HG02763 (cell line): ENCODE measurements around the gene HBD.

Experiments
- ATAC-seq: cut with Tn5 transposase; IDR thresholded peaks from one replicate; pipeline ENCODE4 v1.9.1; 2021; ENCODE audit warnings: mild to moderate bottlenecking, moderate library complexity; ENCODE audit not compliant: unreplicated experiment

The HBD gene

DNA sequence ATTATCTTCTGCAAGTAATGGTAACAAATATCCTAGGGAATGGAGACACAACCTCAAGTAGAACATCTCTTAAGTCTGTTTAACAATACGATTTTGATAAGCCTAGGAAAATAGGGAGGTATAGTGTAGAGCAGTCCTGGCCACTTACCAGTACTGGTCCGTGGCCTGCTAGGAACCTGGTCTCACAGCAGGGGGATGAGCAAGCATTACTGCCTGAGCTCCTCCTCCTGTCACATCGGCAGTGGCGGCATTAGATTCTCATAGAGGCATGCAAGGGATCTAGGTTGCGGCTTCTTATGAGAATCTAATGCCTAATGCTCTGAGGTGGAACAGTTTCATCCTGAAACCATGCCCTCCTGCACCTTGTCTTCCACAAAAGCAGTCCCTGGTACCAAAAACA, 38.2 kb downstream of the HBD start:
- no peak for ATAC-seq

DNA sequence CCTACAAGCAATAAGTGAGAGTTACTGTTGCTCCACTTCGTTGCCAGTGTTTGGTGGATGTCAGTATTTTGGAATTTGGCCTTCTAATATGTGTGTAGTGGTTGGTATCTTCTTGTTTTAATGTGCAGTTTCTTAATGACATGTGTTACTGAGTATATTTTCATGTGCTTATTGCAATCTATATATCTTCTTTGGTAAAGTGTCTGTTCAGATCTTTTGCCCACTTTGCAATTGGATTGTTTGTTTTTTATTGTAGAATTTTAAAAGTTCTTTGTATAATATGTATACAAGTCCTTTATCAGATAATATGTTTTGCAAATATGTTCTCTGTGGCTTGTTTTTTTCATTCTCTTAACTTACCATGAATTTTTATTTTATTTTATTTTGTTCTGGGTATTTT, 41.5 kb downstream of the HBD start:
- ATAC-seq: no peak

DNA sequence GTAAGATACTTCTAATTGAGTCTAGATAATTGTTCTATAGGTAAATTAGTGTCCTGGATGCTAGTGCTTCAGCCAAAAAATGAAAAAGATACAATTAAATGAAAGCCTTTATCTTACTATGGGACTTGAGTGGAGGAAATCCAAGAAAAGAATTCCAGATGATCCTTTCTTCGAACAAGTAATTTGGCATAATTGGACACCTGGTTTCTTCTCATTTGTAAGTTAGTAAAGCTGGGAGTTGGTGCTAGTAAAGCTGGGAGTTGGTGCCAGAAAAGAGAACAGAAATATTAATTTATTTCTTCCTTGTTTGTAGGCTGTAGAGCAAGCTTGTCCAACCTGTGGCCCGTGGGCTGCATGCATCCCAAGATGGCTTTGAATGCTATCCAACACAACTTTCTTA, 46.1 kb downstream of the HBD start:
- no peak for ATAC-seq
